CD4-positive, alpha-beta T cell treated with Interleukin-17A for 4 hours (primary cell): ENCODE data around the gene POF1B.

Source experiments
- DNase-seq: peaks from one replicate; pipeline ENCODE4 v3.0.0-alpha.2; 2020; ENCODE audit warnings: mixed read lengths

The POF1B gene

DNA sequence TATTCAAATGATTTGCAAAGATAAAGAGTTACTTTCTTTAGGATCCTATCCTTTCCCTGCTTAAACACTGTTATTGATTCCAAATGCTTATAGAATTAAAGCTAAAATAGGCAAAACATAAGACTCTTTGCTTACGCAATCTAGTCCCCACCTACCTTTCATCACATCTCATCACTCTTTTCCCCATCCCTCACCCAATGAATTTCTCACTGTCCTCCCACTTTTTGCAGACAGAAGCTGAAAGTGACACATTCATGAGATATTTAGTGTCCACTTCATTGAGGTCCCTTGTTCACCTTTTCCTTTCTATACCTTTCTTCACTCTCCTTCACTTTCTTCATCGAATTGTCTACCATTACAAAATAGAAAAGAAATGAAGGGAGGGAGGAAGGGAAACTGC lies 136.3 kb downstream of the POF1B start:
- no peak for DNase-seq
